ENCODE measurements around the gene FGD5.

DNA sequence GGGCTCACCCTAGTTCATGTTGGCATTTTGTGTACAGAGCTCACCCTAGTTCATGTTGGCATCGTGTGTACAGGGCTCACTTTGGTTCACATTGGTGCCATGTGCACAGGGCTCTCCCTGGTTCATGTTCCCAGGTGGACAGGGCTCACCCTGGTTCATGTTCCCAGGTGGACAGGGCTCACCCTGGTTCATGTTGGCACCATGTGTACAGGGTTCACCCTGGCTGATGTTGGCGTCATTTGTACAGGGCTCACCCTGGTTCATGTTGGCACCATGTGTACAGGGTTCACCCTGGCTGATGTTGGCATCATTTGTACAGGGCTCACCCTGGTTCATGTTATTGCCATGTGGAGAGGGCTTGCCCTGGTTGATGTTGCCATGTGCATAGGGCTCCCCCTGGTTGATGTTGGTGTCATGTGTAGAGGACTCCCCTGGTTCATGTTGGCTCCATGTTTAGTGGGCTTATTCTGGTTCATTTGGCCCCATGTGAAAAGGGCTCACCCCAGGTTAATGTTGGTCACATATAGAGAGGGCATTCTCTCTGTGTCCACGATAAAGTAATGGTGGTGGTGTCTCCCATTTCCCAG, 97.0 kb downstream of the FGD5 start:
- no peak for TF ChIP-seq CTCF (IDR thresholded peaks at IDR 0.05)
- peak; percentile 63 for TF ChIP-seq RAD21 (IDR thresholded peaks at IDR 0.05; ENCODE audit: low read length)
- peak; percentile 39; the same call in 1 of the 2 replicates for TF ChIP-seq SMC3 (IDR thresholded peaks at IDR 0.05; ENCODE audit: low read depth, low read length)
- TF ChIP-seq RCOR1 (IDR thresholded peaks at IDR 0.05; ENCODE audit: low read length) = no peak
- TF ChIP-seq USF2 (IDR thresholded peaks at IDR 0.05; ENCODE audit: borderline replicate concordance, low read depth, low read length) = no peak
- no peak for TF ChIP-seq FOXM1 (IDR thresholded peaks at IDR 0.05; ENCODE audit: low read depth)
- no peak for TF ChIP-seq MAX (IDR thresholded peaks at IDR 0.05; ENCODE audit: low read depth)
- TF ChIP-seq TAF1 (IDR thresholded peaks at IDR 0.05; ENCODE audit: borderline replicate concordance, low read depth, low read length) = no peak
- TF ChIP-seq RFX5 (IDR thresholded peaks at IDR 0.05; ENCODE audit: low read length) = no peak
- TF ChIP-seq EP300 (IDR thresholded peaks at IDR 0.05; ENCODE audit: borderline replicate concordance in 1 of 2, low read depth in 1 of 2, low read length in 1 of 2) = no peak

All from SK-N-SH (cell line).